Adrenal gland (tissue), 12 donors: ENCODE results near the gene ORC2. TPM values are rescaled to one million over a fixed set of nuclear protein-coding genes. Genes with fewer than 3 reads are reported as not detected.

Experiments used
- DNase-seq, 7 donors: peaks; one replicate each; pipeline ENCODE4 v3.0.0-alpha.2; 2019 to 2020
- H3K27ac ChIP-seq, 5 donors: fragments of 200-600 bp; sonication (generic) in 4 of 5; 1 replicate in 3 of 5; 2 replicates in 2 of 5; pipeline versions ENCODE4 v1.5.1 to v1.8.0; 2016 to 2020; ENCODE audit warnings: mild to moderate bottlenecking in 1 of 5
- H3K27me3 ChIP-seq: fragments of 200-600 bp; 2 replicates; pipeline ENCODE4 v1.8.0; 2021
- H3K36me3 ChIP-seq, 2 donors: fragments of 200-600 bp; replicated peaks in 1 of 2; 1 replicate in 1 of 2; 2 replicates in 1 of 2; pipeline versions ENCODE4 v1.5.1 to v1.8.0; 2018 to 2022
- H3K4me1 ChIP-seq, 2 donors: fragments of 200-600 bp; replicated peaks in 1 of 2; 1 replicate in 1 of 2; 2 replicates in 1 of 2; pipeline versions ENCODE4 v1.5.1 to v1.8.0; 2018 to 2021
- H3K4me3 ChIP-seq, 4 donors: fragments of 200-600 bp; sonication (generic) in 3 of 4; one replicate each; pipeline ENCODE4 v1.5.1; 2016 to 2018
- H3K9me3 ChIP-seq, 3 donors: fragments of 200-600 bp; sonication (generic) in 1 of 3; replicated peaks in 1 of 3; 1 replicate in 2 of 3; 2 replicates in 1 of 3; pipeline versions ENCODE4 v1.5.1 to v1.8.0; 2016 to 2021
- POLR2A ChIP-seq, 2 donors: fragments of 450-650 bp; IDR thresholded peaks; one replicate each; pipeline ENCODE4 v1.6.1; 2017; ENCODE audit warnings: antibody characterized with exemption in 2 of 2, mild to moderate bottlenecking in 2 of 2, moderate library complexity in 1 of 2
- WGBS, 4 donors: extraction: QIAGEN DNeasy Blood & Tissue Kit in 2 of 4; methylation state at CpG; one replicate each; pipeline versions ENCODE4 v1.1.5 to v1.1.7; 2013 to 2017; 5-methylcytosine and 5-hydroxymethylcytosine counted together
- intact Hi-C, 2 donors: fragments of 100-400 bp; cut with DNase I; formaldehyde crosslinking; loops; one replicate each; pipeline versions ENCODE4 v1.14.1 to v1.15.0; 2022 to 2023
- polyA plus RNA-seq, 3 donors: library from polyadenylated mRNA; stranded (reverse); fragments of 200-250 nt in 2 of 3; fragments of 350-450 nt in 1 of 3; fragmentation: Illumina TruSeq in 1 of 3; extraction: RNeasy Lipid Tissue Mini Kit (QIAGEN cat#74804) in 1 of 3; gene quantifications; one replicate each; pipeline ENCODE4 v1.2.3, GENCODE V29; 2013 to 2014
- total RNA-seq, 9 donors: library from RNA; depleted of rRNA in 4 of 9; stranded (reverse); fragments of >200 nt in 4 of 9; fragments of 120-200 nt in 1 of 9; fragmentation: NEBNext Ultra II Directional in 1 of 9; extraction: Animal tissue kit (Norgen Biotek cat#: 25700) in 1 of 9; gene quantifications; one replicate each; pipeline versions ENCODE4 v1.1.0 to v1.2.4, GENCODE V29; 2013 to 2023
- TF ChIP-seq, protein P1 (sequence below), 6 experiments: fragments of 450-650 bp in 4 of 6; fragments of 200-600 bp in 2 of 6; sonication (generic) in 1 of 6; IDR thresholded peaks; 1 replicate in 5 of 6; 2 replicates in 1 of 6; pipeline versions ENCODE4 v1.5.1 to v1.8.0; 2016 to 2021; ENCODE audit warnings: antibody characterized with exemption in 6 of 6, mild to moderate bottlenecking in 2 of 6, moderate library complexity in 1 of 6
- donor health status: healthy with polysubstance abuse.
- donor health status: Bipolar disorder and iron deficiency.
- donor health status: DM: yes; HTN: yes; CAD: no.
- donor health status: DM: no; HTN: no; CAD: no.
- donor health status: DM: no; HTN: no; CAD: no.
- donor health status: DM: yes; HTN: yes; CAD: no.

The ORC2 gene
- total and polyA plus RNA-seq, 12 donors: 5.0 to 30.7 (median 19.0) TPM

DNA sequence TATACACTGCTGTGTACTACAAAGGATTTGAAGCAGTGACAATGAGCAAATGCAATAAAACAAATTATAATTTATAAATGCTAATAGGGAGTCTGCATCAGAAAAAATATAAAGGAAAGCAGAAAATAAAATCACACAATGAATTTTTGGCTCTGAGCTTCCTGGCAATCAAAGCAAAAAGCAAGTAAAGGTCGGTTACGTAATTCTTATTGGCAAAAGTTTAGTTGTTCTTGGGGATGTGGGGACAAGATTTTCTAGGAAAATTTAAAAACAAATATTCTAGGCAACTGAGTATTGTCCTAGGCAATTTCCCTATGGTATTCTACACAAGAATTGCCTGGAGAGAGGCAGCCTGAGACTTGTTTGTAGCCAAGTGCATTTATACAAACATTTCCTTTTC, 1.8 kb downstream of the ORC2 start:
- Histone ChIP-seq H3K4me3 (no peak overlapping the region), H3K27me3 (no peaks in the 10 kb centered on the region), H3K9me3 (no peaks in the 10 kb centered on the region), H3K36me3 (peaks cover 0 to 12% of the 10 kb centered on the region in 2 donors), H3K27ac (no peak overlapping the region), H3K4me1 (peaks cover 17 to 31% of the 10 kb centered on the region in 2 donors)
- DNase-seq: no peak
- WGBS, 4 donors: 18 to 36% (median 26%) methylated on average over 2 of the region's 2 CpGs
- no peak for TF ChIP-seq POLR2A (IDR thresholded peaks at IDR 0.05)
- TF ChIP-seq, protein P1, sequence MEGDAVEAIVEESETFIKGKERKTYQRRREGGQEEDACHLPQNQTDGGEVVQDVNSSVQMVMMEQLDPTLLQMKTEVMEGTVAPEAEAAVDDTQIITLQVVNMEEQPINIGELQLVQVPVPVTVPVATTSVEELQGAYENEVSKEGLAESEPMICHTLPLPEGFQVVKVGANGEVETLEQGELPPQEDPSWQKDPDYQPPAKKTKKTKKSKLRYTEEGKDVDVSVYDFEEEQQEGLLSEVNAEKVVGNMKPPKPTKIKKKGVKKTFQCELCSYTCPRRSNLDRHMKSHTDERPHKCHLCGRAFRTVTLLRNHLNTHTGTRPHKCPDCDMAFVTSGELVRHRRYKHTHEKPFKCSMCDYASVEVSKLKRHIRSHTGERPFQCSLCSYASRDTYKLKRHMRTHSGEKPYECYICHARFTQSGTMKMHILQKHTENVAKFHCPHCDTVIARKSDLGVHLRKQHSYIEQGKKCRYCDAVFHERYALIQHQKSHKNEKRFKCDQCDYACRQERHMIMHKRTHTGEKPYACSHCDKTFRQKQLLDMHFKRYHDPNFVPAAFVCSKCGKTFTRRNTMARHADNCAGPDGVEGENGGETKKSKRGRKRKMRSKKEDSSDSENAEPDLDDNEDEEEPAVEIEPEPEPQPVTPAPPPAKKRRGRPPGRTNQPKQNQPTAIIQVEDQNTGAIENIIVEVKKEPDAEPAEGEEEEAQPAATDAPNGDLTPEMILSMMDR (IDR thresholded peaks at IDR 0.05): no peak
- intact Hi-C loops: loop anchor here in 1 of 2 donors (10.0 kb wide), 1 partner anchor 193 kb away; no protein-coding TSS in a partner anchor

DNA sequence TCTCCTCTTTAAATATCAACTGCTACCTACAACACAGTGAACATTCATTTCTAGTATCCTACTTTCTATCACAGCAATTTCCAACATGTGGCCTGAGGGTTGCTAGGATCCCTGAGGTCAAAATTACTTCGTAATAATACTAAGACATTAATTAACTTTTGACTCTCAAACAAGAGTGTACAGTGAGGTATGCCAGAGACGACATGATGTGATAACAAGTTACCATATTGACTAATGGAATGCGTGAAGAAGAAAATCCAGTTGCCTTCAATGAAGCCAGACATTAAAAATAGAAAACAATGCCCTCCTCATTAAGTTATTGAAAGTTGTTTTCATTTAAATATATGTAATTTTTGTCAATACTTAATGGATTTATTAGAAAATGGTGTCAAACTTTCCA, 13.1 kb downstream of the ORC2 start:
- no peak for TF ChIP-seq POLR2A (IDR thresholded peaks at IDR 0.05)
- H3K27me3 ChIP-seq: no peaks in the 10 kb centered on the region
- H3K27ac ChIP-seq: no peak overlapping the region
- no peak for DNase-seq
- H3K36me3 ChIP-seq: peaks cover 0 to 34% of the 10 kb centered on the region in 2 donors
- H3K4me3 ChIP-seq: no peak overlapping the region
- H3K9me3 ChIP-seq: no peaks in the 10 kb centered on the region
- 83 to 93% (median 84%) methylated on average over 3 of the region's 3 CpGs for WGBS, 4 donors
- intact Hi-C loops: no loop called here
- no peaks in the 10 kb centered on the region for H3K4me1 ChIP-seq

DNA sequence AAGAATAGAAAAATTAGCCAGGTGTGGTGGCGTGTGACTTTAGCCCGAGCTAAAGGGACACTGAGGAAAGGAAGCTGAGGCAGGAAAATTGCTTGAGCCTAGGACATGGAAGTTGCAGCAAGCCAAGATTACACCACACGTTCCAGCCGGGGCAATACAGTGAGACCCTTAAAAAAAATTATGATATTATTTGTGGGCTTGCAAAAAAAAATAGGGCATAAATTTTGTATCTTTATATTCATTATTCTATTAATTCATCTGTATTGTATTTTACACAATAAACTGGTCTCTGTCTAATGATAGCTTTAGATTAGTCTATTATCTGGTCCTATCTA, 18.1 kb downstream of the ORC2 start:
- Histone ChIP-seq H3K27me3 (no peaks in the 10 kb centered on the region), H3K27ac (no peak overlapping the region), H3K9me3 (no peaks in the 10 kb centered on the region), H3K4me3 (no peak overlapping the region), H3K4me1 (no peaks in the 10 kb centered on the region), H3K36me3 (peaks cover 0 to 55% of the 10 kb centered on the region in 2 donors)
- intact Hi-C loops: no loop called here
- no peak for TF ChIP-seq POLR2A (IDR thresholded peaks at IDR 0.05)
- TF ChIP-seq, protein P1 (IDR thresholded peaks at IDR 0.05): no peak
- 91 to 99% (median 94%) methylated on average over 4 of the region's 4 CpGs for WGBS, 4 donors
- no peak for DNase-seq

DNA sequence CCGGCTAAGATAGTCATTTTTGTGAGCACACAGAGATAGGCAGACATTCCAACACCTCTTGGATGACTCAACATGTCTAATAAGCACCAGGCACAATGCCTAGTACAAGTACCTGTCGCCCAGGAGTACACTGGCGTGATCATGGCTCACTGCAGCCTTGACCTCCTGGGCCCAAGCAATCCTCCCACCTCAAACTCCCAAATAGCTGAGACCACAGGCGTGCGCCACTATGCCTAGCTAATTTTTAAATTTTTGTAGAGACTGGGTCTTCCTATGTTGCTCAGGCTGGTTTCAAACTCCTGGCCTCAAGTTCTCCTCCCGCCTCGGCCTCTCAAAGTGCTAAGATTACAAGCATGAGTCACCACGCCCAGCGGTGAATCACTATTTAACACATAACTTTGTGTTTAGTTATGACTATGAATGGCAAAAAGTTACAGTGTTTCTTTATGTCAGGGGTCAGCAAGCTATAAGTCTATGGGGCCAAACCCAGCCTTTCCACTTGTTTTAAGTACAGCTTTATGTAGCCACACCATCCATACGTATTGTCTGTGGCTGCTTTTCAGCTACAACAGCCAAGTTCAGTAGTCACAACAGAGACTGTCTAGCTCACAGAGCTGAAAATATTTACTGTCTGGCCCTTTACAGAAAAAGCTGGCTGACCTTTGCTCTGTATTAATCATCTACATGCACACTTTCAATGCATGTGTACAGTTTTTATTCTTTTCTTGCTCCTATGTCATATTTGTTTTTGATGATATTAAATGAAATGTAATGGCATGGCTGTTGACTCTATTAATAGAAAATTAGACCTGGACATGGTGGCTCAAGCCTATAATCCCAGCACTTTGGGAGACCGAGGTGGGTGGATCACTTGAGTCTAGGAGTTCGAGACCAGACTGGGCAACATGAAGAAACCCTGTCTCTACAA, 18.7 kb downstream of the ORC2 start:
- Histone ChIP-seq H3K4me1 (no peaks in the 10 kb centered on the region), H3K27me3 (no peaks in the 10 kb centered on the region), H3K9me3 (no peaks in the 10 kb centered on the region), H3K27ac (peak overlapping the region in 1 of 5 donors; percentile 36), H3K36me3 (peaks cover 0 to 61% of the 10 kb centered on the region in 2 donors), H3K4me3 (no peak overlapping the region)
- WGBS, 4 donors: 85 to 91% (median 85%) methylated on average over 8 to 12 of the region's 12 CpGs
- TF ChIP-seq, protein P1 (IDR thresholded peaks at IDR 0.05): no peak
- DNase-seq: peak in 5 of 7 donors; percentile 29 to 59 (median 33)
- intact Hi-C loops: no loop called here
